MM.1S (cell line): ENCODE results near the gene MGAT5.

ENCODE experiments used
- DNase-seq: peaks from one replicate; pipeline ENCODE4 v3.0.0-alpha.2; 2015
- H2AFZ ChIP-seq: fragments of 300-600 bp; sonication (generic); 2 replicates; pipeline ENCODE4 v1.6.0; 2016; ENCODE audit warnings: antibody characterized with exemption, low read length
- H3F3A ChIP-seq: fragments of 300-600 bp; sonication (generic); 2 replicates; pipeline ENCODE4 v1.6.1; 2016; ENCODE audit warnings: mild to moderate bottlenecking, antibody characterized with exemption, low read length, moderate library complexity, mixed read lengths; ENCODE audit not compliant: insufficient read depth
- H3K27ac ChIP-seq: fragments of 300-600 bp; sonication (generic); 2 replicates; pipeline ENCODE4 v1.5.1; 2016; ENCODE audit warnings: mild to moderate bottlenecking, low read length
- H3K27me3 ChIP-seq: fragments of 300-600 bp; sonication (generic); replicated peaks from 2 replicates; pipeline ENCODE4 v1.6.0; 2016; ENCODE audit warnings: low read length; ENCODE audit not compliant: insufficient read depth
- H3K36me3 ChIP-seq: fragments of 300-600 bp; sonication (generic); replicated peaks from 2 replicates; pipeline ENCODE4 v1.6.1; 2016; ENCODE audit warnings: mild to moderate bottlenecking, low read length, mixed read lengths; ENCODE audit not compliant: insufficient read depth
- H3K4me1 ChIP-seq: fragments of 300-600 bp; sonication (generic); 2 replicates; pipeline ENCODE4 v1.6.1; 2016; ENCODE audit warnings: low read length, mixed read lengths
- H3K4me2 ChIP-seq: fragments of 300-600 bp; sonication (generic); 2 replicates; pipeline ENCODE4 v1.6.0; 2016; ENCODE audit warnings: low read depth, low read length
- H3K4me3 ChIP-seq: fragments of 300-600 bp; sonication (generic); 2 replicates; pipeline ENCODE4 v1.5.1; 2016; ENCODE audit warnings: low read length, mixed read lengths
- H3K79me2 ChIP-seq: fragments of 300-600 bp; sonication (generic); 2 replicates; pipeline ENCODE4 v1.6.1; 2016; ENCODE audit warnings: mixed run types, low read length, mixed read lengths
- H3K9ac ChIP-seq: fragments of 300-600 bp; sonication (generic); 2 replicates; pipeline ENCODE4 v1.6.1; 2016; ENCODE audit warnings: low read length, mixed read lengths
- H3K9me2 ChIP-seq: fragments of 300-600 bp; sonication (generic); replicated peaks from 2 replicates; pipeline ENCODE4 v1.6.1; 2016; ENCODE audit warnings: mild to moderate bottlenecking, low read length, mixed read lengths; ENCODE audit not compliant: insufficient read depth
- H3K9me3 ChIP-seq: fragments of 300-600 bp; sonication (generic); replicated peaks from 2 replicates; pipeline ENCODE4 v1.6.1; 2016; ENCODE audit warnings: mild to moderate bottlenecking, low read length, mixed read lengths; ENCODE audit not compliant: insufficient read depth
- H4K20me1 ChIP-seq: fragments of 300-600 bp; sonication (generic); 2 replicates; pipeline ENCODE4 v1.6.1; 2016; ENCODE audit warnings: mild to moderate bottlenecking, low read length, moderate library complexity, mixed read lengths; ENCODE audit not compliant: insufficient read depth
- EZH2 ChIP-seq: fragments of 300-600 bp; sonication (generic); optimal IDR thresholded peaks from 2 replicates; pipeline ENCODE3; 2017; ENCODE audit warnings: low read depth, mild to moderate bottlenecking, antibody characterized with exemption, low read length, mixed read lengths
- EZH2phosphoT487 ChIP-seq: fragments of 300-600 bp; sonication (generic); IDR thresholded peaks from 2 replicates; pipeline ENCODE4 v1.6.1; 2018; ENCODE audit warnings: antibody characterized with exemption, low read length
- TF ChIP-seq, protein P1 (sequence below): fragments of 300-600 bp; sonication (generic); IDR thresholded peaks from 2 replicates; pipeline ENCODE4 v1.5.1; 2016; ENCODE audit warnings: antibody characterized with exemption, low read length, mixed read lengths

The MGAT5 gene

DNA sequence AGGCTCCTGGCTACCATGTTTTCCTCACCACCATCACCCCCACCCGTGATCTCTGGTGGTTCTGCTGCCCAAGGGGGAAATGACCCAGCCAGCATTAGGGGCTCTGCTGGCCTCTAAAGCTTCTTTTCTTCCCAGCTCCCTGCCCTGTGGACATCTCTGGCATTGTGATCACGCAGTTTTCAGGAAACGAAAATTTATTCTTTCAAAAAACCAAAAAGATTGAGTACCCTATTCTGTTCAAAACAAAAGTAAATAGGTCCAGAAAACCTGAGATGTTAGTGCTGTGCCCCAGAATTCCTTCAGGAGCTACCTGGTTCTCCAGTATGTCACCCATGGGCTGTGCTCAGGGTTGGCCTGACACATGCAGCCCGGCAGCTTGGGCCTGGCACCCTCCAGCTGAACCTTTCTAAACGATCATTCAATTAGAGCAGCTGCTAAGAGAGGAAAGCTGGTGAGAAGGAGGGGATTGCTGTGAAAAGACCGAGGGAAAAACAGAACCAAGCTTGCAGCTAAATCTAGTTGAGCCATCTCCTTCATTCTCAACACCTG, 157.5 kb downstream of the MGAT5 start:
- peaks cover 62% of the 10 kb centered on the region for H3K4me1 ChIP-seq
- peaks cover 64% of the 10 kb centered on the region for H3K79me2 ChIP-seq
- H2AFZ ChIP-seq, result no peak overlapping the region
- no peaks in the 10 kb centered on the region; the same call in 1 of the 2 replicates for H3K36me3 ChIP-seq
- no peaks in the 10 kb centered on the region for H3K9me3 ChIP-seq
- H4K20me1 ChIP-seq, result no peaks in the 10 kb centered on the region
- peaks cover 60% of the 10 kb centered on the region for H3F3A ChIP-seq
- H3K27ac ChIP-seq, result peak overlapping the region; percentile 94
- no peaks in the 10 kb centered on the region for H3K27me3 ChIP-seq
- H3K4me2 ChIP-seq, result peak overlapping the region; percentile 76
- peak overlapping the region; percentile 22 for H3K4me3 ChIP-seq
- peak overlapping the region; percentile 61 for H3K9ac ChIP-seq
- no peak for DNase-seq
- TF ChIP-seq EZH2, result no peak
- no peaks in the 10 kb centered on the region for H3K9me2 ChIP-seq

DNA sequence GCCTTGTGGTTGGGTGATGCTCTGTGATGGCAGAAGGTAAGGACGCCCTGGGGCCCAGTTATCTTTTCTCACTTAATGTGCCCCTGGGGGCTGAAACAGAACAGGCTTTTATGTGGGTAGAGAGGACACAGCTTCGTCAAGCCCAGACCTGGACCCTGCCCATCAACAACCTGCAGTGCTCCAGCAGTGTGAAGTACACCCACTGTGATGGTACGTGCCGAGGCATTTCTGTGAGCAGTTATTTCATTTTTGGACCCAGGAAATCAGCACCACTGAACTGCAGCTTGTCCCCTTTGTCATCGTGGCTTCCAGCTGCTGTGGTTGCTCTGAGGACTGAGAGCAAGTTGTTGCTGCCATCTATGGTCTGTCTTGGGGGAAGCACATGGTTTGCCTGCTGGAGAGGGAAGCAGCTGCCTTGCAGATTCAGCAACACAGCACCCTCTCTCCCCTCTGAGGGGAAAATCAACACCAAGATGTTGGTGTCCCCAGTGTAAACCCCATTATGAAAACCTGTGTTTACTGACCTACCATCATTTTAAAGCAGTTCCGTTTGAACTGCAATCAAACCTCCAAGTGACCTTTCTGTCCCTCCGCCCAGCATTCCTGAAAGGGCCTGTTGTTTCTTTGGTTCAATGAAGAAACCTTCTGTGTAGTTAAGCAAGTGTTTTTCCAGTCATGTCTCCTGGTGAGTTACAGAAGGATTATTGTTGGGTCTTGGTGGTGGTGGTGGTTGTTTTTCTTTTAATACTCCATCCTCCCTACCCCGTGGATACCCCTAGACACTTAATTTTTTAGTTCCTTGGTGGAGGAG, 158.2 kb downstream of the MGAT5 start:
- no peaks in the 10 kb centered on the region for H3K27me3 ChIP-seq
- H2AFZ ChIP-seq, result no peak overlapping the region
- peak overlapping the region; percentile 76 for H3K4me2 ChIP-seq
- peaks cover 65% of the 10 kb centered on the region for H3K79me2 ChIP-seq
- no peaks in the 10 kb centered on the region for H3K9me2 ChIP-seq
- H3K36me3 ChIP-seq, result no peaks in the 10 kb centered on the region; the same call in 1 of the 2 replicates
- H3K9ac ChIP-seq, result peak overlapping the region; percentile 61
- H3F3A ChIP-seq, result peaks cover 53% of the 10 kb centered on the region
- no peaks in the 10 kb centered on the region for H3K9me3 ChIP-seq
- TF ChIP-seq, protein P1, sequence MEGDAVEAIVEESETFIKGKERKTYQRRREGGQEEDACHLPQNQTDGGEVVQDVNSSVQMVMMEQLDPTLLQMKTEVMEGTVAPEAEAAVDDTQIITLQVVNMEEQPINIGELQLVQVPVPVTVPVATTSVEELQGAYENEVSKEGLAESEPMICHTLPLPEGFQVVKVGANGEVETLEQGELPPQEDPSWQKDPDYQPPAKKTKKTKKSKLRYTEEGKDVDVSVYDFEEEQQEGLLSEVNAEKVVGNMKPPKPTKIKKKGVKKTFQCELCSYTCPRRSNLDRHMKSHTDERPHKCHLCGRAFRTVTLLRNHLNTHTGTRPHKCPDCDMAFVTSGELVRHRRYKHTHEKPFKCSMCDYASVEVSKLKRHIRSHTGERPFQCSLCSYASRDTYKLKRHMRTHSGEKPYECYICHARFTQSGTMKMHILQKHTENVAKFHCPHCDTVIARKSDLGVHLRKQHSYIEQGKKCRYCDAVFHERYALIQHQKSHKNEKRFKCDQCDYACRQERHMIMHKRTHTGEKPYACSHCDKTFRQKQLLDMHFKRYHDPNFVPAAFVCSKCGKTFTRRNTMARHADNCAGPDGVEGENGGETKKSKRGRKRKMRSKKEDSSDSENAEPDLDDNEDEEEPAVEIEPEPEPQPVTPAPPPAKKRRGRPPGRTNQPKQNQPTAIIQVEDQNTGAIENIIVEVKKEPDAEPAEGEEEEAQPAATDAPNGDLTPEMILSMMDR, result peak; percentile 91
- no peak for TF ChIP-seq EZH2
- peak overlapping the region; percentile 22; the same call in 1 of the 2 replicates for H3K4me3 ChIP-seq
- no peaks in the 10 kb centered on the region for H4K20me1 ChIP-seq
- H3K4me1 ChIP-seq, result peaks cover 55% of the 10 kb centered on the region
- DNase-seq, result peak; percentile 90
- peak overlapping the region; percentile 94 for H3K27ac ChIP-seq

DNA sequence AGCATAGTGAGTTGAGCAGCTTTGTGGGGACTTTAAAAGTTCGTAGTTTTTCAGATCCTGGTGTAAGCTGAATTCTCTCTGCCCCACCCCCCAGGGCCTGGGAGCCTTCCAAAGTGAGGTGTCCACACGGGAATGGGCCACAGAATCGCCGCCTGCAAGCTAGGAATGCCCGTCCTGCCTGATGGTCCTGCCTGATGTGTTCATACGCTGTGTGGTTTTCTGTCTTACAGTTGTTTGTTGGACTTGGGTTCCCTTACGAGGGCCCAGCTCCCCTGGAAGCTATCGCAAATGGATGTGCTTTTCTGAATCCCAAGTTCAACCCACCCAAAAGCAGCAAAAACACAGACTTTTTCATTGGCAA, 158.7 kb downstream of the MGAT5 start:
- peak overlapping the region; percentile 76 for H3K4me2 ChIP-seq
- peak overlapping the region; percentile 61; the same call in 1 of the 2 replicates for H3K9ac ChIP-seq

More for the DNA sequence above, 158.7 kb downstream of the MGAT5 start:
- no peaks in the 10 kb centered on the region; the same call in 1 of the 2 replicates for H3K36me3 ChIP-seq
- no peak for DNase-seq
- TF ChIP-seq EZH2phosphoT487 (no peak), EZH2 (no peak)
- TF ChIP-seq, protein P1, result no peak
- H3K9me2 ChIP-seq, result no peaks in the 10 kb centered on the region
- peak overlapping the region; percentile 94; the same call in 1 of the 2 replicates for H3K27ac ChIP-seq
- H2AFZ ChIP-seq, result no peak overlapping the region
- no peaks in the 10 kb centered on the region for H3K27me3 ChIP-seq
- peaks cover 65% of the 10 kb centered on the region for H3K79me2 ChIP-seq
- H3F3A ChIP-seq, result peaks cover 47% of the 10 kb centered on the region
- no peaks in the 10 kb centered on the region for H4K20me1 ChIP-seq
- H3K9me3 ChIP-seq, result no peaks in the 10 kb centered on the region
- no peak overlapping the region for H3K4me3 ChIP-seq
- H3K4me1 ChIP-seq, result peaks cover 49% of the 10 kb centered on the region
